H1 (cell line): Measurements from ENCODE around the gene STARD4. TPM values are rescaled to one million over a fixed set of nuclear protein-coding genes. Genes with fewer than 3 reads are reported as not detected.

Experiments
- FOSL1 ChIP-seq: IDR thresholded peaks from 2 replicates; pipeline ENCODE4 v1.6.1; 2011; ENCODE audit warnings: mild to moderate bottlenecking, low read depth, low read length, moderate library complexity; ENCODE audit not compliant: insufficient read depth
- polyA plus RNA-seq, 7 experiments: library from polyadenylated mRNA; depleted of rRNA in 3 of 7; stranded (reverse) in 5 of 7; unstranded in 2 of 7; fragments of >200 nt in 5 of 7; fragments of 200-250 nt in 2 of 7; gene quantifications; 1 replicate in 5 of 7; 2 replicates in 1 of 7; 4 replicates in 1 of 7; pipeline versions ENCODE4 v1.2.1 to v1.2.3, GENCODE V29; 2011 to 2013; ENCODE audit warnings: missing spikeins in 2 of 7, mixed read lengths in 2 of 7
- total RNA-seq: library from RNA; stranded (reverse); fragmentation: NEBNext Ultra II Directional; extraction: Animal tissue kit (Norgen Biotek cat#: 25700); gene quantifications from 2 replicates; pipeline ENCODE4 v1.2.1, GENCODE V29; 2021

STARD4 gene
- total and polyA plus RNA-seq, 2 of the 8 experiments (the other 6 are each of a cell fraction or from before 2014, with no cell fraction given): 10.8 to 47.9 TPM

GRCh38 chr5:111557111-111557510 is 44.8 kb upstream of the STARD4 start (continued):
- TF ChIP-seq FOSL1: no peak
- TF ChIP-seq, all 59 proteins: peak for 0
